Endometrial microvascular endothelial cells (primary cell): ENCODE measurements around the gene CCDC102B. TPM values are rescaled to one million over a fixed set of nuclear protein-coding genes. Genes with fewer than 3 reads are reported as not detected.
"Not testable (repeated sequence)": the region's sequence is repeated elsewhere in the genome, so short reads cannot be mapped to it uniquely, and the experiment has no call there.

Experiments used
- in situ Hi-C: cut with HindIII; loops from 2 replicates; pipeline ENCODE4 v1.10.0; 2017; ENCODE audit warnings: low sequenced_read_pairs, low pct_unique_long_range_greater_than_20kb; ENCODE audit errors: inconsistent ontology term
- total RNA-seq: library from RNA; depleted of rRNA; stranded (reverse); fragments of >200 nt; gene quantifications from one replicate; pipeline ENCODE4 v1.2.3, GENCODE V29; 2015; ENCODE audit errors: inconsistent ontology term

Gene CCDC102B
- 0.09 TPM for total RNA-seq

DNA sequence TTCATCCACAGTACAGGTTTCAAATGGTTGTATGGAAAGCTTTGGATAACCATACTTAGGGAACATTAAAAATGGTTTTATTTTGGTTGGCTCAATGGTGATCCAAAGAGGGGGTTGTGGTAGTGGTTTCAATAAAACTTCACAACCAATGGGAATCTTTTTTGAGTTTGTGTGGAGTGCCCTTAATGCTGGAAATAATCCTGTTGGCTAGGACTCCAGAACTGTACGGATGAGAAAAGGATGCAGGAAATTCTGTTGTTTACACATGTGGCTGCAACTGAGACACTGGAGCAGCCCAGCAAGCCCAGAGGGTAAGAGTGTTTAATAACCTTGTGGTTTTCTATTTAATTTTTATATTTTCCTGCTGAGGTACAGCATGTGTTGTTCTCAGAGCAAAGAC is at the start of gene CCDC102B:
Gene CCDC102B, plus strand, starts transcription at position 210 of the 400 bp plus-strand sequence. CDS start 38,684 bp downstream, outside the sequence.
- in situ Hi-C loops, result no loop called here

GRCh38 chr18:68757126-68757525 is 40.8 kb upstream of the CCDC102B start:
- in situ Hi-C loops, result no loop called here

DNA sequence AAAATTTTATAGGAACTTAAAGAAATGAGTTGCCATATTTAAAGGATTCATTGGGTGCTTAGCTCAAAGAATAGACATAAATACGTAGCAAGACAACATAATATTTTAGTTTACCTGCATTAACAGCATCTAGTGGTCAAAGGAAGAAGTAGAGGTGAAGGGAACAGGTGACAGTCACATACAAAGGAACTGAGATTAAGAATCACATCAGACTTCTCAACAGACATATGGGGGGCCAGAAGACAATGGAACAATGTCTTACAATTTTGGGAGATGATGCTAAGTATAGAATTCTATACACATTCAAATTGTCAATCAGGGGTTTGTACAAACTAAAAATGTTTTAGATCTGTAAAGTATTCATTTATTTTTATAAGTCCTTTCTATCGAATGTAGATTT is 38.6 kb upstream of the CCDC102B start:
- in situ Hi-C loops, result no loop called here

DNA sequence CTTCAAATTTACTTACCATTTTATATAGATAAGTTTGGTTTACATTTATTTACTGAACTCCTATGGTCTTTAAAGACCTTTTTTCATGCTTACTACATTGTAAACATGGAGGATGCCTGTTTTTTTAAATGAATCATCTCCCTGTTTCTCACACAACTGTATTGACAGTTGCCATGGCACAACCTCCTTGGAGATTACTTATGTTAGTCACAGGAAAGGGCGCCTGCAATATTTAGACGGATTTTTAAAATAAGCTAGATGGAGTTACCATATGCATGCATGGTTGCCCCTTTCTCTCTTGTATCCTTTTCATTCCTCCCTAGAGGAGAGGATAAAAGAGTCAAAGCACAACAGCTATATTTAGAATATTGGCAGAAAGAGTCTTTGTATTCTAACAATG is 34.8 kb upstream of the CCDC102B start:
- in situ Hi-C loops, result no loop called here

- in situ Hi-C loops, result no loop called here
These were observed 33.9 kb upstream of the CCDC102B start for GRCh38 chr18:68764016-68764415.

DNA sequence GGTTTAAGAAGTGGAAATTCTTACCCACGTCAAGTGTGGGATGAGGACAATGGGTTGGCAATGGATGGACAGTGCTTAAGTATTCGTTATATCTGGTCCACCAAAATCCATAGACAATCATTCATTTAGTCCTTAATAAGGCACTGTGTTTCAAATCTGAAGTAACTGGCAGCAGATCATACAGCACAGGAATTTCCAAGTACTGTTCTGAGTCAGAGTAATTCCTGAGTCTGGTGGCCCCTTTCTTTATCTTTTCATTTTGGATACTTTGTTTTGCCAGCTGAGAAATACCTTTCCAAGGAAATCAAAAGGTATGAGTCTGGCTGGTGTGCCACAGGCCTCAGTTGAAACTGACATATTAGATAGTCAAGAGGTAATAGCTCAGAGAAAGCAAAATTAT is 31.4 kb upstream of the CCDC102B start:
- in situ Hi-C loops, result no loop called here

GRCh38 chr18:68769461-68769860 is 28.4 kb upstream of the CCDC102B start:
- in situ Hi-C loops, result no loop called here

DNA sequence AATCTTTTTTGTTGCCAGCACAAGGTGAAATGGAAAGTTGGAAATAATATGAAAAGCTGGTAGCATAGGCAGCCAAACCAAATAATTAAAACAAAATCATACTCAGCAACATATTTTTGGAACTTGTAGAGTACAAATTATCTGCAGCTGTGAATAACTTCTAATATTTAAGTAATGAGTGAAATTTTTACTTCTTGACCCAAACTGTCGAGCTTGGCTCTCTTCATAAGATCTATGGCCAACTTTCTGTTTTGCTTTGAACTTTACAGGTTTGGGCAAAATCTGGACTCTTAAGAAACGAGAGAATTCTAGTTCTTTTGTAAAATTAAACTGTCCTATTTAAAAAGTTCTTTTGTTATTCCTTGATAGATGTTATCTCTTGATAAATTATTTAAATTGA is 25.6 kb upstream of the CCDC102B start:
- in situ Hi-C loops, result no loop called here

DNA sequence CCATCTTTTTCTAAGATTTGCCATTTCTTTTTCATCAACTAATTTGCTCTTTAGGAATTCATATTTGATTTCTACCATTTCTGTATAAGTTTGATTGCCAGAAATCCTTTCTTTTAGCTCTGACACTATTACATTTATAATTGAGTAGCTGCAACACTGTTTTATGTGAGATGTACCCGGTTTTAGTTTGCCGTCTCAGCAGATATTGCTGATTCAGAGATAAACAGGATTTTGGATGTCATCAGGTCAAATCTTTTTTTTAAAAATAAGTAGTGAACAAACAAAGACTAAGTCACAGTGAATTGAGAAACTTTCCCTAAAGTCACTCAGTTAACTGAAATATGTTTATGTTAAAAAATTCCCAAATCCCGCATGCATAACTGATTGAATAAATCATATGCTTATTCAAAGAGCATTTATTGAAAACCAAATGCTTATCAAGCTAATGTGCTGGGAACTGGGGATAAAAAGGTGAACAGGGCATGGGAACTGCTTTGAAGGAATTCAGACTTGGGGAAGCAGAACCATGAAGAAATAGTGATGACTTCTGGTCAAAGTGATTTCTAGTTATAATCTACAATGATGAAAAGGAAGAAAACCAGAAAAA is 19.5 kb upstream of the CCDC102B start:
- in situ Hi-C loops, result no loop called here

DNA sequence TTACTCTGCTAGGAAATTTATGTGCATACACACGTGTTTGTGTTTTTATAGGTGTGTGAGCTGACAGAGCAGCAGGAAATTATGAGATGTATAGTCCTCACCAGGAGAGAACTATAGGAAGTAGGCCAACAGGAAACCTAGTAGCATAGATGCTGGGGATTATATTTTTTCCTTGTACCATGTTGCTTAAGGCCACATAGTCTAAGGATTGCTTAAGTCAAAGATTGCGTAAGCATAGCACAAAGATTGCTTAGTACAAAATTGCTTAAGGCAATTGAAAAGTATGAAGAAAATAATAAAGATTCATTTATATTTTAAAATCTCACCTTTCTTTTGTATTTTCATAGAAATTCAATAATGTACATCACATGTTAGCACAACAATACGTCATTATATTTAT is 18.7 kb upstream of the CCDC102B start:
- in situ Hi-C loops, result no loop called here

DNA sequence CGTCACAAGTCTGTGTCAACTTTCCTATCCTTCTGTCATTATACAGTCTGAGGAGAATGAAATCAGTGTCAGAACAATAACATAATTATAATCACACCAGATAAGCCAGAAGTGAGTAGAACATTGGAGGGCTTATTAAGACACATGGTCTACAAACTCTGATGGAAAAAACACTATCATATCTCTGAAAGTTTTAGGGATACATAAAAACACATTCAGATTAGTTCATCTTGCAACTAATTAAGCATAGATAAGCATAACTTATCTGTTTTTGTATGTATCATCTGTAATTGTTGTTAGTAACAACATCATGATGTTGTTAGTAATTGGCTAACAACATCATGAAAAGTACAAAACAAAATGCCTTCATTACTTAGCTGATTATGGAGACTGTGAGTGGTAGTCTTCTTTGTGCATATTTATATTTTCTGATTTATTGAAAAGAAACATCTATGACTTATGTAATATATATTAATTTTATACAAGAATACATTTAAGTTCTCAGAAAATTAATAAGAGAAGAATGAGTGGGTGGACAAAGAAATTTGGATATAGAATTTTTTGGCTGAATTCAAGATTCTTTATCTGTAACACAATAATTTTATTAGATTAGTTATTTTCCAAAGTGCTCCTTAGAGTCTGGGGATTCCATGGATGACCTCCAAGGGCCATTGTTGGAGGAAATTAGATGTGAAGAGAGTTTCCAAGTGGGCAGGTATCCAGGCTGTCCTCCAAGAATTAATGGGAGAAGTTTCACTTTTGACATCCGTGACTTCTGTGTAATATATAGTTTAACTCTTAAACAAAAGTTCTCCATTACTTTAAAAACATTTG is 16.9 kb upstream of the CCDC102B start:
- in situ Hi-C loops, result no loop called here

GRCh38 chr18:68783506-68783905 is 14.4 kb upstream of the CCDC102B start:
- in situ Hi-C loops, result no loop called here

DNA sequence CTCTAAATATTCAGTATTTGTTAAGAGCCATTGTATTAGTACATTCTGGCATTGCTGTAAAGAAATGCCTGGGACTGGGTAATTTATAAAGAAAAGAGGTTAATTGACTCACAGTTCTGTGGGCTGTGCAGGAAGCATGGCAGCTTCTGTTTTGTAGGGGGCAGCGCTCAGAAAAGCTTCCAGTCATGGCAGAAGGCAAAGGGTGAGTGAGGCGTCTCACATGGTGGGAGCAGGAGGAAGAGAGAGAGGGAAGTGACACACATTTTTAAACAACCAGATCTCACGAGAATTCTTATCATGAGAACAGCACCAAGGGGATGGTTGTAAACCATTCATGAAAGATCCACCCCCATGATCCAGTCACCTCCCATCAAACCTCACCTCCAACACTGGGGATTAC is 13.8 kb upstream of the CCDC102B start:
- in situ Hi-C loops, result no loop called here

DNA sequence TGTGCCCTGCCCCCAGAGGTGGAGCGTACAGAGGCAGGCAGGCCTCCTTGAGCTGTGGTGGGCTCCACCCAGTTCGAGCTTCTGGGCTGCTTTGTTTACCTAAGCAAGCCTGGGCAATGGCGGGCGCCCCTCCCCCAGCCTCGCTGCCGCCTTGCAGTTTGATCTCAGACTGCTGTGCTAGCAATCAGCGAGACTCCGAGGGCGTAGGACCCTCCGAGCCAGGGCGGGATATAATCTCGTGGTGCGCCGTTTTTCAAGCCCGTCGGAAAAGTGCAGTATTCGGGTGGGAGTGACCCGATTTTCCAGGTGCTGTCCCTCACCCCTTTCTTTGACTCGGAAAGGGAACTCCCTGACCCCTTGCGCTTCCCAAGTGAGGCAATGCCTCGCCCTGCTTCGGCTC is 7.6 kb upstream of the CCDC102B start:
- in situ Hi-C loops, result not testable (repeated sequence)

- in situ Hi-C loops, result no loop called here
These were observed 6.1 kb upstream of the CCDC102B start for GRCh38 chr18:68791801-68792200.

- in situ Hi-C loops, result no loop called here
These were observed 3.9 kb upstream of the CCDC102B start for GRCh38 chr18:68793951-68794350.

- in situ Hi-C loops, result no loop called here
These were observed 767 bp upstream of the CCDC102B start for GRCh38 chr18:68796936-68797690.

DNA sequence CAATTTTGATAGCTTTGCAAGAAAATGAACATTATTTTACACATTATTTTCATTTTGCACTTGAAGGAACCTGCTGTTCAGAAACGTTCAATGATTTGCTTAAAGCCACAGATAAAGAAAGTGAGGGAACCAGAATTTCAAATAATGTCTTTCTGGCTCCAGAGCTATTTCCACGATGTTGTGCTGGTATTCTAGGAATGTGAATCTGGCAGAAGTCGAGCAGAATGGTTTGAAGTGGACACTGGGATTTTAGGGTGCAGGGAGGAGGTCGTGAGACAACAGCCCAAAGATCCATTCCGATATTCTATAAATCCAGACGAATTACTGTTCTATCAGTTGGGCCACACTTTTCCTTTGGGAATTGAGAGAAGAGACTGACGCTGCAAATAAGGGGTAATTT is 2.2 kb downstream of the CCDC102B start:
- in situ Hi-C loops, result no loop called here

- in situ Hi-C loops, result no loop called here
These were observed 5.5 kb downstream of the CCDC102B start for GRCh38 chr18:68803356-68803755.

GRCh38 chr18:68817584-68817983 is 19.7 kb downstream of the CCDC102B start:
- in situ Hi-C loops, result no loop called here
